Prostate gland (tissue), 2 donors: ENCODE measurements around the gene SCARF1. TPM values are rescaled to one million over a fixed set of nuclear protein-coding genes. Genes with fewer than 3 reads are reported as not detected.
"Not testable (repeated sequence)": the region's sequence is repeated elsewhere in the genome, so short reads cannot be mapped to it uniquely, and the experiment has no call there.

Experiments
- DNase-seq: peaks from one replicate; pipeline ENCODE4 v3.0.0-alpha.2; 2019; ENCODE audit warnings: low spot score
- H3K27ac ChIP-seq, 2 donors: fragments of 200-600 bp; sonication (generic); 2 replicates each; pipeline ENCODE4 v1.5.1; 2017 to 2019
- H3K27me3 ChIP-seq: fragments of 200-600 bp; sonication (generic); replicated peaks from 2 replicates; pipeline ENCODE4 v1.5.1; 2019; ENCODE audit not compliant: insufficient read depth
- H3K36me3 ChIP-seq, 2 donors: fragments of 200-600 bp; sonication (generic); 1 replicate in 1 of 2; 2 replicates in 1 of 2; pipeline versions ENCODE4 v1.5.1 to v1.8.1; 2017 to 2019
- H3K4me1 ChIP-seq: fragments of 200-600 bp; sonication (generic); replicated peaks from 2 replicates; pipeline ENCODE4 v1.5.1; 2019
- H3K4me3 ChIP-seq, 2 donors: fragments of 200-600 bp; sonication (generic); 2 replicates each; pipeline ENCODE4 v1.5.1; 2017 to 2019
- H3K9me3 ChIP-seq: fragments of 200-600 bp; sonication (generic); 2 replicates; pipeline ENCODE4 v1.5.1; 2017
- CTCF ChIP-seq, 4 experiments: fragments of 200-600 bp in 2 of 4; fragments of 450-650 bp in 2 of 4; sonication (generic) in 2 of 4; IDR thresholded peaks; 1 replicate in 3 of 4; 2 replicates in 1 of 4; pipeline ENCODE4 v1.5.1; 2016 to 2019; ENCODE audit warnings: antibody characterized with exemption in 4 of 4, mild to moderate bottlenecking in 2 of 4, moderate library complexity in 2 of 4
- POLR2A ChIP-seq: fragments of 450-650 bp; IDR thresholded peaks from one replicate; pipeline ENCODE4 v1.6.1; 2016; ENCODE audit warnings: antibody characterized with exemption, mild to moderate bottlenecking
- POLR2AphosphoS5 ChIP-seq: sonication (generic); formaldehyde crosslinking; IDR thresholded peaks from one replicate; pipeline ENCODE4 v1.6.1; 2017; ENCODE audit warnings: antibody characterized with exemption
- WGBS: methylation state at CpG from one replicate; pipeline ENCODE4 v1.1.5; 2018; 5-methylcytosine and 5-hydroxymethylcytosine counted together
- intact Hi-C: fragments of 100-400 bp; cut with DNase I; formaldehyde crosslinking; loops from one replicate; pipeline ENCODE4 v1.14.2; 2022
- total RNA-seq, 2 donors: library from RNA; depleted of rRNA; stranded (reverse); fragments of >200 nt; gene quantifications; one replicate each; pipeline ENCODE4 v1.1.0, GENCODE V29; 2016

Gene SCARF1
- total RNA-seq, 2 donors from 2014 or later, result 11.0 to 14.5 TPM

GRCh38 chr17:1673041-1673785 lies 27.7 kb upstream of the SCARF1 start:
- Histone ChIP-seq H3K36me3 (peaks cover 46 to 64% of the 10 kb centered on the region in 2 donors), H3K9me3 (no peaks in the 10 kb centered on the region), H3K27me3 (no peaks in the 10 kb centered on the region), H3K4me1 (no peaks in the 10 kb centered on the region), H3K4me3 (no peak overlapping the region), H3K27ac (no peak overlapping the region)
- no peak for DNase-seq
- no peak for TF ChIP-seq CTCF (IDR thresholded peaks at IDR 0.05)
- no peak for TF ChIP-seq POLR2A
- TF ChIP-seq POLR2AphosphoS5, result no peak
- WGBS, result 84% methylated on average over 26 of the region's 26 CpGs
- intact Hi-C loops, result loop anchor here (5.0 kb wide), 1 partner anchor 39 kb away; the partner anchor contains the start of gene TLCD2

GRCh38 chr17:1663934-1664333 lies 18.4 kb upstream of the SCARF1 start:
- intact Hi-C loops, H3K27me3 ChIP-seq, H3K9me3 ChIP-seq, DNase-seq, H3K4me3 ChIP-seq, H3K27ac ChIP-seq, H3K4me1 ChIP-seq: not testable (repeated sequence)
- WGBS, result 93% methylated on average over 5 of the region's 5 CpGs
- peaks cover 27 to 38% of the 10 kb centered on the region in 2 donors for H3K36me3 ChIP-seq

- no peak overlapping the region for H3K4me3 ChIP-seq
- WGBS, result 95% methylated on average over 12 of the region's 12 CpGs
- intact Hi-C loops, result no loop called here
- no peaks in the 10 kb centered on the region for H3K4me1 ChIP-seq
- H3K27ac ChIP-seq, result no peak overlapping the region
- H3K9me3 ChIP-seq, result no peaks in the 10 kb centered on the region
- no peaks in the 10 kb centered on the region for H3K27me3 ChIP-seq
- DNase-seq, result no peak
- H3K36me3 ChIP-seq, result peaks cover 47 to 65% of the 10 kb centered on the region in 2 donors
- no peak for TF ChIP-seq CTCF (IDR thresholded peaks at IDR 0.05)
- TF ChIP-seq POLR2AphosphoS5, result no peak
- no peak for TF ChIP-seq POLR2A
Measured at GRCh38 chr17:1661045-1661444, 15.5 kb upstream of the SCARF1 start.

- DNase-seq, result no peak
- H3K4me3 ChIP-seq, result no peak overlapping the region
- H3K9me3 ChIP-seq, result no peaks in the 10 kb centered on the region
- no peak overlapping the region for H3K27ac ChIP-seq
- WGBS, result 95% methylated on average over 9 of the region's 9 CpGs
- no peaks in the 10 kb centered on the region for H3K4me1 ChIP-seq
- TF ChIP-seq CTCF (IDR thresholded peaks at IDR 0.05) (no peak), POLR2AphosphoS5 (no peak), POLR2A (no peak)
- no peaks in the 10 kb centered on the region for H3K27me3 ChIP-seq
- peaks cover 70 to 83% of the 10 kb centered on the region in 2 donors for H3K36me3 ChIP-seq
- intact Hi-C loops, result no loop called here
Measured at GRCh38 chr17:1658100-1658499, 12.6 kb upstream of the SCARF1 start.

GRCh38 chr17:1653735-1654134 lies 8.2 kb upstream of the SCARF1 start:
- TF ChIP-seq POLR2A (no peak), POLR2AphosphoS5 (no peak), CTCF (IDR thresholded peaks at IDR 0.05) (no peak)
- Histone ChIP-seq H3K9me3 (no peaks in the 10 kb centered on the region), H3K27me3 (no peaks in the 10 kb centered on the region), H3K4me1 (peaks cover 5% of the 10 kb centered on the region), H3K4me3 (no peak overlapping the region), H3K36me3 (peaks cover 59 to 79% of the 10 kb centered on the region in 2 donors), H3K27ac (no peak overlapping the region)
- 93% methylated on average over 14 of the region's 14 CpGs for WGBS
- intact Hi-C loops, result no loop called here
- DNase-seq, result no peak

- 90% methylated on average over 7 of the region's 7 CpGs for WGBS
- H3K4me3 ChIP-seq, H3K9me3 ChIP-seq, H3K27ac ChIP-seq, intact Hi-C loops, DNase-seq, H3K27me3 ChIP-seq, H3K4me1 ChIP-seq: not testable (repeated sequence)
- peaks cover 51 to 69% of the 10 kb centered on the region in 2 donors for H3K36me3 ChIP-seq
Measured at GRCh38 chr17:1652794-1653193, 7.3 kb upstream of the SCARF1 start.
